Vagina (tissue), 2 donors: ENCODE data around the gene SERTM1. TPM values are rescaled to one million over a fixed set of nuclear protein-coding genes. Genes with fewer than 3 reads are reported as not detected.

ENCODE experiments used
- DNase-seq, 2 donors: peaks; one replicate each; pipeline ENCODE4 v3.0.0-alpha.2; 2017; ENCODE audit errors: extremely low spot score in 2 of 2
- H3K27ac ChIP-seq: fragments of 200-600 bp; sonication (generic); one replicate; pipeline ENCODE4 v1.5.1; 2019
- H3K27me3 ChIP-seq: fragments of 200-600 bp; sonication (generic); one replicate; pipeline ENCODE4 v1.5.1; 2019
- H3K36me3 ChIP-seq, 2 donors: fragments of 200-600 bp; sonication (generic); one replicate each; pipeline ENCODE4 v1.5.1; 2017 to 2019
- H3K4me1 ChIP-seq: fragments of 200-600 bp; sonication (generic); one replicate; pipeline ENCODE4 v1.5.1; 2019
- H3K4me3 ChIP-seq, 2 donors: fragments of 200-600 bp; sonication (generic); 1 replicate in 1 of 2; 2 replicates in 1 of 2; pipeline ENCODE4 v1.5.1; 2016 to 2019
- H3K9me3 ChIP-seq: fragments of 200-600 bp; sonication (generic); one replicate; pipeline ENCODE4 v1.5.1; 2019
- POLR2A ChIP-seq, 2 donors: fragments of 450-650 bp; IDR thresholded peaks; one replicate each; pipeline ENCODE4 v1.6.1; 2017; ENCODE audit warnings: antibody characterized with exemption in 2 of 2, mild to moderate bottlenecking in 2 of 2, moderate library complexity in 2 of 2
- POLR2AphosphoS5 ChIP-seq, 2 donors: sonication (generic); formaldehyde crosslinking; IDR thresholded peaks; one replicate each; pipeline ENCODE4 v1.9.0; 2017; ENCODE audit warnings: antibody characterized with exemption in 2 of 2, mild to moderate bottlenecking in 2 of 2, low read depth in 1 of 2; ENCODE audit not compliant: insufficient read depth in 1 of 2
- intact Hi-C: fragments of 100-400 bp; cut with DNase I; formaldehyde crosslinking; loops from one replicate; pipeline ENCODE4 v1.15.1; 2023
- total RNA-seq: library from RNA; depleted of rRNA; stranded (reverse); fragments of >200 nt; gene quantifications from one replicate; pipeline ENCODE4 v1.2.3, GENCODE V29; 2016
- TF ChIP-seq, protein P1 (sequence below), 3 experiments: fragments of 450-650 bp in 2 of 3; fragments of 200-600 bp in 1 of 3; sonication (generic) in 1 of 3; IDR thresholded peaks; one replicate each; pipeline ENCODE4 v1.5.1; 2017 to 2019; ENCODE audit warnings: antibody characterized with exemption in 3 of 3, mild to moderate bottlenecking in 2 of 3, moderate library complexity in 2 of 3

Gene SERTM1
- total RNA-seq, 1 donor from 2014 or later: 16.0 TPM

DNA sequence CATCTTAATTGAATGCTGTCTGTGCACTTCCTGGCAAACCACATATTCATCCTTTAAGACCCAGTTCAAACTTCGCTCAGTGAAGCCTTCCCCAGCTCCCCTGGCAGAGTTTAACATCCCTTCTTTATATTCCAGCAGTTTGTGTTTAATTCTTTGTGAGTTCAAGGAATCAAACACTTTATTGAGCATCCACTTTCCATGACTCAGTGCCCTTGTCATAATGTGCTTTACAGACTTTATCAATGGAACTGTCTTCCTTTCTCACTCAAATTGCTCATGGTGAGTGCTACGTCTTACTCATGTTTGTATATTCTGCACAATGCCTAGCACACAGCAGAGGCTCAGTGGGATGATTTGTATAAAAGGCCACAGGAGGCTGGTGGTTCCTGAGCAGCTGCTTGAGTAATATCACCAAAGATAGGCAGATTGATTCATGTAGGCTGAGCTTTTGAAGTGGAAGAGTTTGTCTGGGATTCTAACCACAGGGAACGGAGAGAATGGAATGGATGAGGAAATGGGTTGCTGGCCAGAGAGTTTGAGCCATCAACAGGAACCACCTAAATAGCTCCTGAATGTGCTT lies 44.2 kb downstream of the SERTM1 start:
- no peak overlapping the region for H3K4me3 ChIP-seq
- no peaks in the 10 kb centered on the region for H3K9me3 ChIP-seq
- H3K27me3 ChIP-seq: no peaks in the 10 kb centered on the region
- no peak overlapping the region for H3K27ac ChIP-seq
- TF ChIP-seq, protein P1, sequence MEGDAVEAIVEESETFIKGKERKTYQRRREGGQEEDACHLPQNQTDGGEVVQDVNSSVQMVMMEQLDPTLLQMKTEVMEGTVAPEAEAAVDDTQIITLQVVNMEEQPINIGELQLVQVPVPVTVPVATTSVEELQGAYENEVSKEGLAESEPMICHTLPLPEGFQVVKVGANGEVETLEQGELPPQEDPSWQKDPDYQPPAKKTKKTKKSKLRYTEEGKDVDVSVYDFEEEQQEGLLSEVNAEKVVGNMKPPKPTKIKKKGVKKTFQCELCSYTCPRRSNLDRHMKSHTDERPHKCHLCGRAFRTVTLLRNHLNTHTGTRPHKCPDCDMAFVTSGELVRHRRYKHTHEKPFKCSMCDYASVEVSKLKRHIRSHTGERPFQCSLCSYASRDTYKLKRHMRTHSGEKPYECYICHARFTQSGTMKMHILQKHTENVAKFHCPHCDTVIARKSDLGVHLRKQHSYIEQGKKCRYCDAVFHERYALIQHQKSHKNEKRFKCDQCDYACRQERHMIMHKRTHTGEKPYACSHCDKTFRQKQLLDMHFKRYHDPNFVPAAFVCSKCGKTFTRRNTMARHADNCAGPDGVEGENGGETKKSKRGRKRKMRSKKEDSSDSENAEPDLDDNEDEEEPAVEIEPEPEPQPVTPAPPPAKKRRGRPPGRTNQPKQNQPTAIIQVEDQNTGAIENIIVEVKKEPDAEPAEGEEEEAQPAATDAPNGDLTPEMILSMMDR (IDR thresholded peaks at IDR 0.05): no peak
- no peak for TF ChIP-seq POLR2A (IDR thresholded peaks at IDR 0.05)
- TF ChIP-seq POLR2AphosphoS5 (IDR thresholded peaks at IDR 0.05; ENCODE audit: insufficient read depth in 1 of 2, low read depth in 1 of 2): no peak
- no peaks in the 10 kb centered on the region for H3K36me3 ChIP-seq
- DNase-seq: no peak
- H3K4me1 ChIP-seq: no peaks in the 10 kb centered on the region
- intact Hi-C loops: no loop called here

DNA sequence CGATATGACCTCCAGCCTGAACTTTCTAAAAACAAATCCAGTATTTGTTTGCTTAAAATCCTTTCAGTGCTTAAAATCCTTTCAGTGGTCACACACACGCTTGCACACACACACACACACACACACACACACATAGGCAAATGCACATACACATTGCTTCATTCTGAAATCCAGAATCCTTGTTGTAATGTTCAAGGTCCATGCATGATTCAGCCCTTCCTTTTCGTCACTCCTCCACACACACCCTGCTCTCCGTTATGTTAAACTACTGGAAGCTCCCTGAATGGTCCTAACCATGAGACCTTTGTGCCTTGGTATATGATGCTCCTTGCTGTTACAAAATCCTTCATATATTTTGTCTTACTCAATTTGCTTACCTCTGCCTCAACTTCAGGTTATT lies 44.9 kb downstream of the SERTM1 start:
- no peak overlapping the region for H3K27ac ChIP-seq
- H3K27me3 ChIP-seq: no peaks in the 10 kb centered on the region
- no peak for DNase-seq
- TF ChIP-seq POLR2AphosphoS5 (IDR thresholded peaks at IDR 0.05; ENCODE audit: insufficient read depth in 1 of 2, low read depth in 1 of 2) (no peak), POLR2A (IDR thresholded peaks at IDR 0.05) (no peak)
- TF ChIP-seq, protein P1 (IDR thresholded peaks at IDR 0.05): no peak
- no peaks in the 10 kb centered on the region for H3K4me1 ChIP-seq
- no peak overlapping the region for H3K4me3 ChIP-seq
- intact Hi-C loops: no loop called here
- H3K36me3 ChIP-seq: no peaks in the 10 kb centered on the region
- no peaks in the 10 kb centered on the region for H3K9me3 ChIP-seq

GRCh38 chr13:36724141-36724540 lies 50.3 kb downstream of the SERTM1 start:
- Histone ChIP-seq H3K27ac (no peak overlapping the region), H3K36me3 (no peaks in the 10 kb centered on the region), H3K9me3 (no peaks in the 10 kb centered on the region), H3K4me1 (no peaks in the 10 kb centered on the region), H3K4me3 (no peak overlapping the region), H3K27me3 (no peaks in the 10 kb centered on the region)
- TF ChIP-seq, protein P1 (IDR thresholded peaks at IDR 0.05): no peak
- TF ChIP-seq POLR2AphosphoS5 (IDR thresholded peaks at IDR 0.05; ENCODE audit: insufficient read depth in 1 of 2, low read depth in 1 of 2) (no peak), POLR2A (IDR thresholded peaks at IDR 0.05) (no peak)
- no peak for DNase-seq
- intact Hi-C loops: no loop called here

DNA sequence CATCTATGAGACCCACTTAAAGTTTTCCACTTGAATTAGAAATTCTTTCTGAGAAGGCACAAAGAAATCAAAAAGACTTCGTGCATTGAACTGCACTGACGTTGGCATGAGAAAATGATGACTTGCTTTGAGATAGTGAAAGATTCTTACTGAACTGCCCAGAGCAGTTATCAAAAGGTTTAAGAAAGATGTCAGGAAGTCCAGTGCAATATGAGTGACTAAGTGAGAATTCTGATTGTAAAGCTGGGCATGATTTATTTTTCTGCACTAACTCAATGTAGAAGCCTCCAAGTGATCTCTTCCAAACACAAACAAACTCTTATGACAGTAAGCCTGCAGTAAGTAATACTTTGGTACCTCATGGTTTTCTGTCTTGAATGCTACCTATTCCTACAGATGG lies 52.1 kb downstream of the SERTM1 start:
- Histone ChIP-seq H3K4me1 (no peaks in the 10 kb centered on the region), H3K27ac (no peak overlapping the region), H3K27me3 (no peaks in the 10 kb centered on the region), H3K4me3 (no peak overlapping the region), H3K9me3 (no peaks in the 10 kb centered on the region), H3K36me3 (no peaks in the 10 kb centered on the region)
- no peak for TF ChIP-seq POLR2A (IDR thresholded peaks at IDR 0.05)
- TF ChIP-seq POLR2AphosphoS5 (IDR thresholded peaks at IDR 0.05; ENCODE audit: insufficient read depth in 1 of 2, low read depth in 1 of 2): no peak
- TF ChIP-seq, protein P1 (IDR thresholded peaks at IDR 0.05): no peak
- intact Hi-C loops: no loop called here
- DNase-seq: no peak

DNA sequence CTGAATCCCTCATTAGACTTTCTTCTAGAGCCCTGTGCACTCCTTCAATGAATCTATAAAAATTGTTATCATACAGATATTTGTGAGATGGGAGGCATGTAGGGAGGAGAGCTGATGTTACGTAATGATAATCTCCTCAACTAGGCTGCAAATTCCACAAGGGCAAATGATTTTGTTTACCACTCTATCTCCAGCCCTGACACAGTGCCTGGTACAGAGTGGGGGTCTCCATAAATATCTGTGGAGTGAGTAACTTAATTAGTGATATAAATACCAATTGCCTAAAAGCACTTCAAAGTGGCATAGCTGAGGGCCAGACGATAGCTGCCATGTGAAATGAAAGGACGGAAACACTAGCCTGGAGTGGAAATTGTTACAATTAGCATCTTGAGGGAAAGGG lies 54.2 kb downstream of the SERTM1 start:
- Histone ChIP-seq H3K27me3 (no peaks in the 10 kb centered on the region), H3K9me3 (no peaks in the 10 kb centered on the region), H3K27ac (no peak overlapping the region), H3K36me3 (no peaks in the 10 kb centered on the region), H3K4me1 (no peaks in the 10 kb centered on the region), H3K4me3 (no peak overlapping the region)
- intact Hi-C loops: no loop called here
- no peak for TF ChIP-seq POLR2A (IDR thresholded peaks at IDR 0.05)
- TF ChIP-seq, protein P1 (IDR thresholded peaks at IDR 0.05): no peak
- no peak for TF ChIP-seq POLR2AphosphoS5 (IDR thresholded peaks at IDR 0.05; ENCODE audit: insufficient read depth in 1 of 2, low read depth in 1 of 2)
- no peak for DNase-seq
